HEK293 (cell line): Measurements from ENCODE around the gene RBMXL2.

Experiments used
- CTCF ChIA-PET: fragments of 350-600 bp; formaldehyde crosslinking; extraction: SDS; loops from one replicate; lab custom pipeline; 2021; ENCODE audit warnings: antibody characterized with exemption; lab: Yijun Ruan, JAX
- POLR2A ChIA-PET: fragments of 300-600 bp; formaldehyde crosslinking; extraction: SDS; loops from one replicate; lab custom pipeline; 2020; ENCODE audit warnings: antibody characterized with exemption, inconsistent platforms; lab: Yijun Ruan, JAX
- H3K27ac ChIP-seq: fragments of 200-500 bp; sonication (Bioruptor generic); 2 replicates; pipeline ENCODE4 v1.5.1; 2014; ENCODE audit warnings: low read depth, low read length, control low read depth, inconsistent platforms; ENCODE audit errors: extremely low read depth
- H3K36me3 ChIP-seq, 2 experiments: fragments of 200-500 bp in 1 of 2; sonication (Bioruptor generic) in 1 of 2; 1 replicate in 1 of 2; 2 replicates in 1 of 2; pipeline ENCODE4 v1.5.1; 2014 to 2017; ENCODE audit warnings: inconsistent platforms in 2 of 2, low read length in 2 of 2; ENCODE audit not compliant: control insufficient read depth in 2 of 2, insufficient read depth in 1 of 2
- H3K4me1 ChIP-seq: fragments of 200-500 bp; sonication (Bioruptor generic); 2 replicates; pipeline ENCODE4 v1.5.1; 2014; ENCODE audit warnings: mild to moderate bottlenecking, low read length, inconsistent platforms; ENCODE audit not compliant: control insufficient read depth, insufficient read depth
- H3K4me3 ChIP-seq: 2 replicates; pipeline ENCODE4 v1.5.1; 2011; ENCODE audit warnings: low read depth, mild to moderate bottlenecking, control low read depth, low read length, moderate library complexity
- H3K9me3 ChIP-seq: fragments of 200-500 bp; sonication (Bioruptor generic); 2 replicates; pipeline ENCODE4 v1.5.1; 2014; ENCODE audit warnings: low read depth, low read length, inconsistent platforms; ENCODE audit not compliant: control insufficient read depth, insufficient read depth
- GFI1B ChIP-seq: fragments of 450-650 bp; formaldehyde crosslinking; IDR thresholded peaks from 2 replicates; pipeline ENCODE4 v1.5.1; 2016; ENCODE audit warnings: missing biosample characterization, missing genetic modification characterization
- GLI4 ChIP-seq: fragments of 450-650 bp; formaldehyde crosslinking; IDR thresholded peaks from 2 replicates; pipeline ENCODE4 v1.5.1; 2016; ENCODE audit warnings: missing biosample characterization, missing genetic modification characterization
- SETDB1 ChIP-seq: IDR thresholded peaks from one replicate; pipeline ENCODE4 v1.6.1; 2017; ENCODE audit warnings: mild to moderate bottlenecking, low read length, moderate library complexity, mixed read lengths; ENCODE audit not compliant: insufficient read length
- ZFP41 ChIP-seq: fragments of 450-650 bp; formaldehyde crosslinking; IDR thresholded peaks from 2 replicates; pipeline ENCODE4 v1.5.1; 2016; ENCODE audit warnings: missing biosample characterization, missing genetic modification characterization, borderline replicate concordance
- ZNF10 ChIP-seq: fragments of 450-650 bp; formaldehyde crosslinking; IDR thresholded peaks from 2 replicates; pipeline ENCODE4 v1.5.1; 2017; ENCODE audit warnings: missing biosample characterization, missing genetic modification characterization
- ZNF157 ChIP-seq: fragments of 450-650 bp; formaldehyde crosslinking; IDR thresholded peaks from 2 replicates; pipeline ENCODE4 v1.5.1; 2016; ENCODE audit warnings: missing biosample characterization, missing genetic modification characterization
- ZNF16 ChIP-seq: fragments of 450-650 bp; formaldehyde crosslinking; IDR thresholded peaks from 2 replicates; pipeline ENCODE4 v1.5.1; 2016; ENCODE audit warnings: low read depth, missing biosample characterization, missing genetic modification characterization
- ZNF184 ChIP-seq: fragments of 450-650 bp; IDR thresholded peaks from 2 replicates; pipeline ENCODE4 v1.5.1; 2018; ENCODE audit warnings: missing biosample characterization, mild to moderate bottlenecking, missing genetic modification characterization
- ZNF2 ChIP-seq: fragments of 450-650 bp; formaldehyde crosslinking; IDR thresholded peaks from 2 replicates; pipeline ENCODE4 v1.5.1; 2016; ENCODE audit warnings: missing biosample characterization, missing genetic modification characterization
- ZNF202 ChIP-seq: fragments of 450-650 bp; formaldehyde crosslinking; IDR thresholded peaks from 2 replicates; pipeline ENCODE4 v1.5.1; 2016; ENCODE audit warnings: missing biosample characterization, missing genetic modification characterization, borderline replicate concordance
- ZNF23 ChIP-seq: fragments of 450-650 bp; formaldehyde crosslinking; IDR thresholded peaks from 2 replicates; pipeline ENCODE4 v1.5.1; 2016; ENCODE audit warnings: missing biosample characterization, missing genetic modification characterization, borderline replicate concordance
- ZNF239 ChIP-seq: fragments of 450-650 bp; formaldehyde crosslinking; IDR thresholded peaks from 2 replicates; pipeline ENCODE4 v1.5.1; 2016; ENCODE audit warnings: missing biosample characterization, missing genetic modification characterization
- ZNF366 ChIP-seq: fragments of 450-650 bp; formaldehyde crosslinking; conservative IDR thresholded peaks from 2 replicates; pipeline ENCODE4 v1.5.1; 2016; ENCODE audit warnings: missing biosample characterization, missing genetic modification characterization
- ZNF548 ChIP-seq: fragments of 450-650 bp; formaldehyde crosslinking; IDR thresholded peaks from 2 replicates; pipeline ENCODE4 v1.5.1; 2016; ENCODE audit warnings: missing biosample characterization, missing genetic modification characterization
- ZNF621 ChIP-seq: fragments of 450-650 bp; formaldehyde crosslinking; IDR thresholded peaks from 2 replicates; pipeline ENCODE4 v1.5.1; 2017; ENCODE audit warnings: missing biosample characterization, missing genetic modification characterization
- ZNF624 ChIP-seq: fragments of 450-650 bp; formaldehyde crosslinking; IDR thresholded peaks from 2 replicates; pipeline ENCODE4 v1.5.1; 2017; ENCODE audit warnings: missing biosample characterization, missing genetic modification characterization
- ZNF629 ChIP-seq: fragments of 450-650 bp; formaldehyde crosslinking; IDR thresholded peaks from 2 replicates; pipeline ENCODE4 v1.5.1; 2017; ENCODE audit warnings: missing biosample characterization, missing genetic modification characterization
- ZNF660 ChIP-seq: fragments of 450-650 bp; IDR thresholded peaks from 2 replicates; pipeline ENCODE4 v1.5.1; 2018; ENCODE audit warnings: missing biosample characterization, mild to moderate bottlenecking, missing genetic modification characterization
- ZNF664 ChIP-seq: fragments of 450-650 bp; formaldehyde crosslinking; IDR thresholded peaks from 2 replicates; pipeline ENCODE4 v1.5.1; 2016; ENCODE audit warnings: missing biosample characterization, missing genetic modification characterization
- ZNF830 ChIP-seq: fragments of 450-650 bp; IDR thresholded peaks from 2 replicates; pipeline ENCODE4 v1.5.0; 2018; ENCODE audit warnings: missing biosample characterization, missing genetic modification characterization, low read depth, mild to moderate bottlenecking, moderate library complexity
- TF ChIP-seq, protein P1 (sequence below): fragments of 450-650 bp; formaldehyde crosslinking; IDR thresholded peaks from 2 replicates; pipeline ENCODE4 v1.5.1; 2016; ENCODE audit warnings: missing biosample characterization, missing genetic modification characterization, low read depth
- TF ChIP-seq, protein P2 (sequence below): fragments of 450-650 bp; formaldehyde crosslinking; conservative IDR thresholded peaks from 2 replicates; pipeline ENCODE4 v1.5.1; 2016; ENCODE audit warnings: low read depth, missing biosample characterization, missing genetic modification characterization
- TF ChIP-seq, protein P3 (sequence below): fragments of 450-650 bp; formaldehyde crosslinking; IDR thresholded peaks from 2 replicates; pipeline ENCODE4 v1.5.1; 2017; ENCODE audit warnings: missing biosample characterization, missing genetic modification characterization
- TF ChIP-seq, protein P4 (sequence below): fragments of 450-650 bp; formaldehyde crosslinking; IDR thresholded peaks from 2 replicates; pipeline ENCODE4 v1.5.1; 2016; ENCODE audit warnings: missing biosample characterization, missing genetic modification characterization

Gene RBMXL2

DNA sequence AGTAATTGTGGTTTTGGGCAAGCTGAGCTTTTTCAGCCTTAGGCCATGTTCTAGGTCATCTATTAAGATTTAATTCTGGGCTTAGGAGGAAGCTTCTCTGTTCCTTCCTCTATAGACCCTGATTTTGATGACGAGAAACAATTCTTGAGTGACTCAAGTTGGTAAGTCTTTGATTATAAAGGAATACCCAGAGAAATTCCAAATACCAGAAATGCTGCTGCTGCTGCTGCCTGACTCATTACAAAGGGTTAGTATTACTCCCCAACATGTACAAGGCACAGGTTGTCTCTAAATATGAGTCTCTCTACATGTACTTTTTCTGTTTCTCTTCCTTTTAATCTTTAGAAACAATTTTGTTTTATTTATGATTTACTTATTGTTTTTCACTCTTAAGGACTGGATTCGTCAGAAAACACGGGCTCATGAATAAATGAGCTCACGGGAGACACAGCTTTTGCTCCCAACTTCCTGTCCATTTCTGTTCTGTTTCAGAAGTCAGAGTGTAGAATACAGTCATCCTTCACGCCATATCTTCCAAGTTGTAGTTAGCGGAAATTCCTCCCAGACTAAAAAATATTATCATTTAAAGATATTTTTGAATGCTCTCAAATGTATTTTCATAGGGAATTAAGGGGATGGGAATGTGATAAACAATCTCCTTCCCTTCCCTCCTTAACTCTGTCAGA is 31.8 kb upstream of the RBMXL2 start (continued):
- no peak for TF ChIP-seq ZNF624
- TF ChIP-seq ZNF10 (tag by site-specific recombination), result no peak
- TF ChIP-seq ZNF23 (tag by site-specific recombination), result no peak

DNA sequence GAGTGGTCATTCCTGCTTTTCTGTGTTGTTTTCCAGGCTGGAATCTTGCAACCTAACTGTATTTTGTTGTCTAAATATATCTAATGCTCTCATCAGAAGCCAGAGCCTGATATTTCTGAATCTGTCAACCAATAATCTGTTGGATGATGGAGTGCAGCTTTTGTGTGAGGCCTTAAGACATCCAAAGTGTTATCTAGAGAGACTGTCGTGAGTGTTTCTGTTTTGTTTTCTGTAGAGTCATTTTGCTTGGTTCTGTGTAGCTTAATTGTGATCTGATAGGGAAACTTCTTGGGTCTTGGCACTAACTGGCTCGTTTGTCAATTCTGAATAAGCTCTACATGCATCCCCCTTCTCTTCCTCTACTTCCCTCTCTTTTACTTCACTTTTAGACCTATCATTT is 31.2 kb upstream of the RBMXL2 start:
- Histone ChIP-seq H3K4me3 (no peak overlapping the region), H3K36me3 (no peaks in the 10 kb centered on the region), H3K4me1 (no peaks in the 10 kb centered on the region), H3K9me3 (no peaks in the 10 kb centered on the region), H3K27ac (no peak overlapping the region)
- TF ChIP-seq GLI4 (tag by site-specific recombination) (no peak), ZNF366 (tag by site-specific recombination) (no peak), ZNF830 (tag by site-specific recombination) (no peak), ZNF239 (tag by site-specific recombination) (no peak), ZNF202 (tag by site-specific recombination) (no peak), ZNF16 (tag by site-specific recombination) (no peak), ZNF548 (tag by site-specific recombination) (no peak), ZNF157 (no peak), SETDB1 (no peak)
- TF ChIP-seq, protein P1, sequence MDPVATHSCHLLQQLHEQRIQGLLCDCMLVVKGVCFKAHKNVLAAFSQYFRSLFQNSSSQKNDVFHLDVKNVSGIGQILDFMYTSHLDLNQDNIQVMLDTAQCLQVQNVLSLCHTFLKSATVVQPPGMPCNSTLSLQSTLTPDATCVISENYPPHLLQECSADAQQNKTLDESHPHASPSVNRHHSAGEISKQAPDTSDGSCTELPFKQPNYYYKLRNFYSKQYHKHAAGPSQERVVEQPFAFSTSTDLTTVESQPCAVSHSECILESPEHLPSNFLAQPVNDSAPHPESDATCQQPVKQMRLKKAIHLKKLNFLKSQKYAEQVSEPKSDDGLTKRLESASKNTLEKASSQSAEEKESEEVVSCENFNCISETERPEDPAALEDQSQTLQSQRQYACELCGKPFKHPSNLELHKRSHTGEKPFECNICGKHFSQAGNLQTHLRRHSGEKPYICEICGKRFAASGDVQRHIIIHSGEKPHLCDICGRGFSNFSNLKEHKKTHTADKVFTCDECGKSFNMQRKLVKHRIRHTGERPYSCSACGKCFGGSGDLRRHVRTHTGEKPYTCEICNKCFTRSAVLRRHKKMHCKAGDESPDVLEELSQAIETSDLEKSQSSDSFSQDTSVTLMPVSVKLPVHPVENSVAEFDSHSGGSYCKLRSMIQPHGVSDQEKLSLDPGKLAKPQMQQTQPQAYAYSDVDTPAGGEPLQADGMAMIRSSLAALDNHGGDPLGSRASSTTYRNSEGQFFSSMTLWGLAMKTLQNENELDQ, result no peak
- TF ChIP-seq, protein P2, sequence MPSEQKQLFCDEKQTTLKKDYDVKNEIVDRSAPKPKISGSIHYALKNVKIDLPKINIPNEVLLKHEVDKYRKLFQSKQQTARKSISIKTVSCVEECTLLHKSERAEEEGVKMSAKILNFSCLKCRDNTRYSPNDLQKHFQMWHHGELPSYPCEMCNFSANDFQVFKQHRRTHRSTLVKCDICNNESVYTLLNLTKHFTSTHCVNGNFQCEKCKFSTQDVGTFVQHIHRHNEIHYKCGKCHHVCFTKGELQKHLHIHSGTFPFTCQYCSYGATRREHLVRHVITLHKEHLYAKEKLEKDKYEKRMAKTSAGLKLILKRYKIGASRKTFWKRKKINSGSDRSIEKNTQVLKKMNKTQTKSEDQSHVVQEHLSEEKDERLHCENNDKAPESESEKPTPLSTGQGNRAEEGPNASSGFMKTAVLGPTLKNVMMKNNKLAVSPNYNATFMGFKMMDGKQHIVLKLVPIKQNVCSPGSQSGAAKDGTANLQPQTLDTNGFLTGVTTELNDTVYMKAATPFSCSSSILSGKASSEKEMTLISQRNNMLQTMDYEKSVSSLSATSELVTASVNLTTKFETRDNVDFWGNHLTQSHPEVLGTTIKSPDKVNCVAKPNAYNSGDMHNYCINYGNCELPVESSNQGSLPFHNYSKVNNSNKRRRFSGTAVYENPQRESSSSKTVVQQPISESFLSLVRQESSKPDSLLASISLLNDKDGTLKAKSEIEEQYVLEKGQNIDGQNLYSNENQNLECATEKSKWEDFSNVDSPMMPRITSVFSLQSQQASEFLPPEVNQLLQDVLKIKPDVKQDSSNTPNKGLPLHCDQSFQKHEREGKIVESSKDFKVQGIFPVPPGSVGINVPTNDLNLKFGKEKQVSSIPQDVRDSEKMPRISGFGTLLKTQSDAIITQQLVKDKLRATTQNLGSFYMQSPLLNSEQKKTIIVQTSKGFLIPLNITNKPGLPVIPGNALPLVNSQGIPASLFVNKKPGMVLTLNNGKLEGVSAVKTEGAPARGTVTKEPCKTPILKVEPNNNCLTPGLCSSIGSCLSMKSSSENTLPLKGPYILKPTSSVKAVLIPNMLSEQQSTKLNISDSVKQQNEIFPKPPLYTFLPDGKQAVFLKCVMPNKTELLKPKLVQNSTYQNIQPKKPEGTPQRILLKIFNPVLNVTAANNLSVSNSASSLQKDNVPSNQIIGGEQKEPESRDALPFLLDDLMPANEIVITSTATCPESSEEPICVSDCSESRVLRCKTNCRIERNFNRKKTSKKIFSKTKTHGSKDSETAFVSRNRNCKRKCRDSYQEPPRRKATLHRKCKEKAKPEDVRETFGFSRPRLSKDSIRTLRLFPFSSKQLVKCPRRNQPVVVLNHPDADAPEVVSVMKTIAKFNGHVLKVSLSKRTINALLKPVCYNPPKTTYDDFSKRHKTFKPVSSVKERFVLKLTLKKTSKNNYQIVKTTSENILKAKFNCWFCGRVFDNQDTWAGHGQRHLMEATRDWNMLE (tag by site-specific recombination), result no peak
- CTCF ChIA-PET, result interaction anchor here (0.9 kb wide), 1 partner anchor 16 kb away, joined by 3 read pairs; no protein-coding TSS in a partner anchor
- POLR2A ChIA-PET, result no interaction called here

DNA sequence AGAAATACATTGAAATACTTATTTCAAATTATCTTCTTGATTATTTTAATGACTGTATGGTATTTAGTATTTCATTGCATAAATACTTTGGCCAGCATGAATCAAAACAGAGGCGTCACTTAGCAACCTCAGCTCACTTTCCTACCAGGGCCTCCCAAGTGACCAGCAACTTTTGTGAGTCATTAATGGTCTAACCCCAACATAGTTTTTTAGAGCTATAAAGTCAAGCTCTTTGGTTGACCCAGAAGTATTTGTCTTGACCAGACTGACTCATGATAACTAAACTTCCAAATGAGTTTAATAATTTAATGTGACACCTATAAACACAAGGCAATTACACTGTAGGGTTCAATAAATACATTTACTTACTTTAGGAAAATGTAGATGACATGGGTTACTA is 27.9 kb upstream of the RBMXL2 start:
- H3K4me1 ChIP-seq, result no peaks in the 10 kb centered on the region
- H3K36me3 ChIP-seq, result no peaks in the 10 kb centered on the region
- no peak overlapping the region for H3K27ac ChIP-seq
- H3K9me3 ChIP-seq, result no peaks in the 10 kb centered on the region
- no peak overlapping the region for H3K4me3 ChIP-seq
- ChIA-PET POLR2A (no interaction called here), CTCF (interaction anchor here (1.1 kb wide), 1 partner anchor 248 kb away, joined by 3 read pairs; no protein-coding TSS in a partner anchor)
- TF ChIP-seq, protein P3, sequence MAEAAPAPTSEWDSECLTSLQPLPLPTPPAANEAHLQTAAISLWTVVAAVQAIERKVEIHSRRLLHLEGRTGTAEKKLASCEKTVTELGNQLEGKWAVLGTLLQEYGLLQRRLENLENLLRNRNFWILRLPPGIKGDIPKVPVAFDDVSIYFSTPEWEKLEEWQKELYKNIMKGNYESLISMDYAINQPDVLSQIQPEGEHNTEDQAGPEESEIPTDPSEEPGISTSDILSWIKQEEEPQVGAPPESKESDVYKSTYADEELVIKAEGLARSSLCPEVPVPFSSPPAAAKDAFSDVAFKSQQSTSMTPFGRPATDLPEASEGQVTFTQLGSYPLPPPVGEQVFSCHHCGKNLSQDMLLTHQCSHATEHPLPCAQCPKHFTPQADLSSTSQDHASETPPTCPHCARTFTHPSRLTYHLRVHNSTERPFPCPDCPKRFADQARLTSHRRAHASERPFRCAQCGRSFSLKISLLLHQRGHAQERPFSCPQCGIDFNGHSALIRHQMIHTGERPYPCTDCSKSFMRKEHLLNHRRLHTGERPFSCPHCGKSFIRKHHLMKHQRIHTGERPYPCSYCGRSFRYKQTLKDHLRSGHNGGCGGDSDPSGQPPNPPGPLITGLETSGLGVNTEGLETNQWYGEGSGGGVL (tag by site-specific recombination), result no peak
- TF ChIP-seq GFI1B (no peak), ZFP41 (tag by site-specific recombination) (no peak), ZNF2 (tag by site-specific recombination) (no peak), ZNF184 (tag by site-specific recombination) (no peak), ZNF629 (no peak), ZNF621 (tag by site-specific recombination) (no peak), ZNF660 (no peak), ZNF664 (tag by site-specific recombination) (no peak)
- TF ChIP-seq, protein P4, sequence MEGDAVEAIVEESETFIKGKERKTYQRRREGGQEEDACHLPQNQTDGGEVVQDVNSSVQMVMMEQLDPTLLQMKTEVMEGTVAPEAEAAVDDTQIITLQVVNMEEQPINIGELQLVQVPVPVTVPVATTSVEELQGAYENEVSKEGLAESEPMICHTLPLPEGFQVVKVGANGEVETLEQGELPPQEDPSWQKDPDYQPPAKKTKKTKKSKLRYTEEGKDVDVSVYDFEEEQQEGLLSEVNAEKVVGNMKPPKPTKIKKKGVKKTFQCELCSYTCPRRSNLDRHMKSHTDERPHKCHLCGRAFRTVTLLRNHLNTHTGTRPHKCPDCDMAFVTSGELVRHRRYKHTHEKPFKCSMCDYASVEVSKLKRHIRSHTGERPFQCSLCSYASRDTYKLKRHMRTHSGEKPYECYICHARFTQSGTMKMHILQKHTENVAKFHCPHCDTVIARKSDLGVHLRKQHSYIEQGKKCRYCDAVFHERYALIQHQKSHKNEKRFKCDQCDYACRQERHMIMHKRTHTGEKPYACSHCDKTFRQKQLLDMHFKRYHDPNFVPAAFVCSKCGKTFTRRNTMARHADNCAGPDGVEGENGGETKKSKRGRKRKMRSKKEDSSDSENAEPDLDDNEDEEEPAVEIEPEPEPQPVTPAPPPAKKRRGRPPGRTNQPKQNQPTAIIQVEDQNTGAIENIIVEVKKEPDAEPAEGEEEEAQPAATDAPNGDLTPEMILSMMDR (tag by site-specific recombination), result no peak
